OCI-LY7 (cell line): ENCODE data around the gene PCYOX1L. TPM values are rescaled to one million over a fixed set of nuclear protein-coding genes. Genes with fewer than 3 reads are reported as not detected.

Experiments
- BruUV-seq: library from RNA; stranded (reverse); fragments of 400-500 nt; replicated peaks from 2 replicates; lab custom pipeline; 2021; lab: Mats Ljungman, UMichigan
- CTCF ChIA-PET: fragments of 300-600 bp; sonication (Branson Sonifier 250); formaldehyde crosslinking; loops from one replicate; lab custom pipeline; 2022; ENCODE audit warnings: antibody characterized with exemption; ENCODE audit not compliant: unreplicated experiment; lab: Charles Lee
- POLR2A ChIA-PET: fragments of 300-600 bp; sonication (Branson Sonifier 250); formaldehyde crosslinking; loops from one replicate; lab custom pipeline; 2022; ENCODE audit warnings: antibody characterized with exemption; lab: Charles Lee
- DNase-seq: peaks from one replicate; pipeline ENCODE4 v3.0.0-alpha.2; 2015; ENCODE audit warnings: low spot score
- H2AFZ ChIP-seq: fragments of 200-600 bp; sonication (generic), shearing (Covaris generic); 2 replicates; pipeline ENCODE4 v1.6.1; 2014; ENCODE audit warnings: mild to moderate bottlenecking, antibody characterized with exemption, low read length, moderate library complexity
- H3K27ac ChIP-seq: fragments of 200-600 bp; sonication (generic); 2 replicates; pipeline ENCODE4 v1.5.1; 2014; ENCODE audit warnings: mixed run types, low read depth, mild to moderate bottlenecking, moderate library complexity, low read length, inconsistent platforms; ENCODE audit not compliant: poor library complexity, severe bottlenecking
- H3K36me3 ChIP-seq: fragments of 200-600 bp; sonication (generic); 2 replicates; pipeline ENCODE4 v1.6.1; 2014; ENCODE audit warnings: mild to moderate bottlenecking, antibody characterized with exemption, low read length, moderate library complexity, mixed read lengths; ENCODE audit not compliant: insufficient read depth
- H3K4me1 ChIP-seq: fragments of 200-600 bp; sonication (generic); 2 replicates; pipeline ENCODE4 v1.5.1; 2014; ENCODE audit warnings: mild to moderate bottlenecking, low read length; ENCODE audit not compliant: insufficient read depth, poor library complexity, severe bottlenecking
- H3K4me2 ChIP-seq: fragments of 200-600 bp; sonication (generic); 2 replicates; pipeline ENCODE4 v1.6.1; 2014; ENCODE audit warnings: mild to moderate bottlenecking, low read length
- H3K4me3 ChIP-seq: fragments of 200-600 bp; sonication (generic); 2 replicates; pipeline ENCODE4 v1.5.1; 2014; ENCODE audit warnings: mild to moderate bottlenecking, low read depth, low read length; ENCODE audit not compliant: poor library complexity, severe bottlenecking
- H3K79me2 ChIP-seq: fragments of 200-600 bp; sonication (generic); 2 replicates; pipeline ENCODE4 v1.6.1; 2016; ENCODE audit warnings: low read depth, mild to moderate bottlenecking, low read length, moderate library complexity, mixed read lengths; ENCODE audit not compliant: insufficient read depth
- H3K9me2 ChIP-seq: fragments of 200-600 bp; sonication (generic); 2 replicates; pipeline ENCODE4 v1.6.1; 2016; ENCODE audit warnings: mild to moderate bottlenecking, low read length, mixed read lengths; ENCODE audit not compliant: insufficient read depth
- H3K9me3 ChIP-seq: fragments of 200-600 bp; sonication (generic); 2 replicates; pipeline ENCODE4 v1.6.1; 2014; ENCODE audit warnings: mild to moderate bottlenecking, mixed run types, low read length, mixed read lengths
- H4K20me1 ChIP-seq: fragments of 200-600 bp; sonication (generic); 2 replicates; pipeline ENCODE4 v1.6.1; 2014; ENCODE audit warnings: mild to moderate bottlenecking, antibody characterized with exemption, low read length, moderate library complexity, mixed read lengths; ENCODE audit not compliant: insufficient read depth
- EZH2phosphoT487 ChIP-seq: fragments of 200-600 bp; sonication (generic); IDR thresholded peaks from 2 replicates; pipeline ENCODE4 v1.6.1; 2018; ENCODE audit warnings: low read depth, borderline replicate concordance, mild to moderate bottlenecking, mixed run types, antibody characterized with exemption, low read length, moderate library complexity, mixed read lengths
- intact Hi-C: fragments of 100-400 bp; cut with micrococcal nuclease; formaldehyde crosslinking; loops from one replicate; pipeline ENCODE4 v1.10.0; 2022; ENCODE audit not compliant: unreplicated experiment
- total RNA-seq, 2 experiments: library from RNA; depleted of rRNA in 1 of 2; stranded (reverse); fragments of >200 nt in 1 of 2; shearing (Covaris generic) in 1 of 2; gene quantifications; 2 replicates each; pipeline ENCODE4 v1.2.3, GENCODE V29; 2014 to 2022
- TF ChIP-seq, protein P1 (sequence below): fragments of 200-600 bp; sonication (generic); conservative IDR thresholded peaks from 2 replicates; pipeline ENCODE4 v1.5.1; 2014; ENCODE audit warnings: mild to moderate bottlenecking, antibody characterized with exemption, low read length, moderate library complexity, mixed read lengths

Gene PCYOX1L
- total RNA-seq, 2 experiments from 2014 or later = 22.5 to 33.3 TPM

DNA sequence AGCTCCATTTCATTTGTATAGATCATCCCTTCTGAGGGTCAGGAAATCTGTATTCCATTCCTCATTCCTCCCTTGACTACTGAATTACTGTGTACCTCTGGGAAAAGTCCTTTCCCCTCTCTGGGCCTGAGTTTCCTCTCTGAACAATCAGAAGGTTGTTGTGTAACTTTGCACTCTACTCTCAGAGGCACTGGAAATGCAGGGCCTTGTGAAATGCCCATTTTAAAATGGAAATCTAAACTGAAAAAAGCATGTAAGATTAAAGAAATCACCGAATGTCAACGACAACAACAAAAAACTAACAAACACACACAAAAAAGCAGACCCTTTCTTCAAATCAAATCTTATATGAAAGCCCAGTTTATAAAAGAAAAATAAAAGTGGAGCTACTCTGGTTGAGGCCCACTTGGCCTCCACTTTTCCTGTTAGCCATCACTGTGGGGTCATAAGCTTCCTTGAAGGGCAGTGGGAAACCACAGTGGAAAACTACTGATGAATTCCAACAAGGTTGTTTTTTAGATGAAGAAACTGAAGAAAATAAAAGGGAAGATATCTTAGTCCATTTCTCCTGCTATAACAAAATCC is 34.1 kb upstream of the PCYOX1L start:
- intact Hi-C loops = no loop called here
- Histone ChIP-seq H2AFZ (no peak overlapping the region), H3K27ac (no peak overlapping the region), H3K9me3 (peaks cover 3% of the 10 kb centered on the region; the same call in 1 of the 2 replicates), H3K4me1 (no peaks in the 10 kb centered on the region), H3K4me3 (no peak overlapping the region), H3K36me3 (no peaks in the 10 kb centered on the region), H4K20me1 (no peaks in the 10 kb centered on the region), H3K79me2 (no peaks in the 10 kb centered on the region), H3K4me2 (no peak overlapping the region), H3K9me2 (no peaks in the 10 kb centered on the region)
- ChIA-PET POLR2A (interaction anchor here (0.8 to 1.9 kb wide), 8 partner anchors 8 to 48 kb away, joined by 3 to 8 read pairs (median 4); partner anchors contain the start of gene GRPEL2), CTCF (no interaction called here)
- TF ChIP-seq, protein P1, sequence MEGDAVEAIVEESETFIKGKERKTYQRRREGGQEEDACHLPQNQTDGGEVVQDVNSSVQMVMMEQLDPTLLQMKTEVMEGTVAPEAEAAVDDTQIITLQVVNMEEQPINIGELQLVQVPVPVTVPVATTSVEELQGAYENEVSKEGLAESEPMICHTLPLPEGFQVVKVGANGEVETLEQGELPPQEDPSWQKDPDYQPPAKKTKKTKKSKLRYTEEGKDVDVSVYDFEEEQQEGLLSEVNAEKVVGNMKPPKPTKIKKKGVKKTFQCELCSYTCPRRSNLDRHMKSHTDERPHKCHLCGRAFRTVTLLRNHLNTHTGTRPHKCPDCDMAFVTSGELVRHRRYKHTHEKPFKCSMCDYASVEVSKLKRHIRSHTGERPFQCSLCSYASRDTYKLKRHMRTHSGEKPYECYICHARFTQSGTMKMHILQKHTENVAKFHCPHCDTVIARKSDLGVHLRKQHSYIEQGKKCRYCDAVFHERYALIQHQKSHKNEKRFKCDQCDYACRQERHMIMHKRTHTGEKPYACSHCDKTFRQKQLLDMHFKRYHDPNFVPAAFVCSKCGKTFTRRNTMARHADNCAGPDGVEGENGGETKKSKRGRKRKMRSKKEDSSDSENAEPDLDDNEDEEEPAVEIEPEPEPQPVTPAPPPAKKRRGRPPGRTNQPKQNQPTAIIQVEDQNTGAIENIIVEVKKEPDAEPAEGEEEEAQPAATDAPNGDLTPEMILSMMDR = no peak
- TF ChIP-seq EZH2phosphoT487 = no peak
- DNase-seq = no peak
- BruUV-seq = no TSS peak

DNA sequence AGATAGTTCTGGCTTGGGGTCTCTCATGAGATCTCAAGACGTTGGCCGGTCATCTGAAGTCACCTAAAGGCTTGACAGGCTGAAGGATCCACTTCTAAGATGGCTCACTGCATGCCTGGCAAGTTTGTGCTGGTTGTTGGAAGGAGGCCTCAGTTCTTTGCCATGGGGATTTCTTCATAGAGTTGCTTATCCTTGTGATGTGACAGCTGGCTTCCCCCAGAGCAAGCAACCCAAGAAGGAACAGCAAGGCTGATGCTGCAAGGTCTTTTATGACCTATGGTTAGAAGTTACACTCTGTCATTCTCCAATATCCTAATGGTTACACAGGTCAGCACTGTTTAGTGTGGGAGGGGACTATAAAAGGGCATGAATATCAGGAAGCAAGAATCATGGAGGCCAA is 33.2 kb upstream of the PCYOX1L start:
- BruUV-seq = no TSS peak
- Histone ChIP-seq H3K36me3 (no peaks in the 10 kb centered on the region), H3K27ac (no peak overlapping the region), H3K9me2 (no peaks in the 10 kb centered on the region), H3K4me1 (no peaks in the 10 kb centered on the region), H3K4me2 (no peak overlapping the region), H4K20me1 (no peaks in the 10 kb centered on the region), H3K4me3 (no peak overlapping the region), H2AFZ (no peak overlapping the region), H3K9me3 (peaks cover 3% of the 10 kb centered on the region; the same call in 1 of the 2 replicates), H3K79me2 (no peaks in the 10 kb centered on the region)
- ChIA-PET POLR2A (interaction anchor here (0.8 to 1.9 kb wide), 3 partner anchors 10 to 28 kb away, joined by 3 to 15 read pairs (median 8); partner anchors contain the start of gene GRPEL2), CTCF (interaction anchor here (0.6 kb wide), 1 partner anchor 99 kb away, joined by 3 read pairs; no protein-coding TSS in a partner anchor)
- intact Hi-C loops = no loop called here
- no peak for DNase-seq
- TF ChIP-seq, protein P1 = no peak
- no peak for TF ChIP-seq EZH2phosphoT487

DNA sequence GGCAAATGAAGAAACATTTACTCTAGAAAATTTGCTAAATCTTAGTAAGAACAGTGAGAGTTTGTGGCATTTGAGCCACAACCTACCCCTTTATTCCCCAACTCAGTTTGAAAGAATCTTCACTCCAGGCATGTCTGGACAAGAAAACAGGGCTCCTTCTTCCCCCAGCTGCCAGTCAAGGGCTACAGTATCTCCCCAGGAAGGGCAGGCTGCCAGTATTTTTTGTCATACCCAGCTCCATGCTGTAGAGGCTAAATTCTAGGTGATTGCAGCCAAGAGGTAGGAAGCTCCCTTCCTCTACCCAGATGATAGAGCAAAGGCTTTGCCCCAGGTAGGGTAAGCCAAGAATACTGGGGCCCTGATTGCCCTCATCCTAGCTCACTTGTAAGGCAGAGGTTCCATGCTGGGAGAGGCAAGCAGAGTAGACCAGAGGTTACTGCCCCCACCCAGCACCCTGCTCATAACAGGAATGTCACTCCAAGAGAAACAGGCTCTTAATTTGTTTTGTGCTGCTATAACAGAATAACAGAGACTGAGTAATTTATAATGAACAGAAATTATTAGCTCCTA is 32.6 kb upstream of the PCYOX1L start:
- Histone ChIP-seq H3K4me1 (no peaks in the 10 kb centered on the region), H3K27ac (no peak overlapping the region), H3K36me3 (no peaks in the 10 kb centered on the region), H3K9me2 (no peaks in the 10 kb centered on the region), H4K20me1 (no peaks in the 10 kb centered on the region), H2AFZ (no peak overlapping the region), H3K9me3 (peaks cover 3% of the 10 kb centered on the region; the same call in 1 of the 2 replicates), H3K4me3 (no peak overlapping the region), H3K79me2 (no peaks in the 10 kb centered on the region), H3K4me2 (no peak overlapping the region)
- ChIA-PET CTCF (interaction anchor here (0.6 kb wide), 1 partner anchor 99 kb away, joined by 3 read pairs; no protein-coding TSS in a partner anchor), POLR2A (interaction anchor here (0.8 to 0.9 kb wide), 2 partner anchors 9 to 28 kb away, joined by 3 to 15 read pairs; no protein-coding TSS in a partner anchor)
- no peak for TF ChIP-seq EZH2phosphoT487
- TF ChIP-seq, protein P1 = no peak
- no TSS peak for BruUV-seq
- intact Hi-C loops = no loop called here
- DNase-seq = no peak
